Karpas-422 (cell line): ENCODE measurements around the gene FBRSL1. TPM values are rescaled to one million over a fixed set of nuclear protein-coding genes. Genes with fewer than 3 reads are reported as not detected.

Experiments
- DNase-seq: peaks from one replicate; pipeline ENCODE4 v3.0.0-alpha.2; 2015
- H2AFZ ChIP-seq: fragments of 200-600 bp; sonication (generic); 2 replicates; pipeline ENCODE4 v1.6.1; 2014; ENCODE audit warnings: antibody characterized with exemption, low read length, mixed read lengths
- H3K27ac ChIP-seq: fragments of 200-600 bp; sonication (generic); 2 replicates; pipeline ENCODE4 v1.5.1; 2014; ENCODE audit warnings: mild to moderate bottlenecking, low read length, moderate library complexity
- H3K27me3 ChIP-seq: fragments of 200-600 bp; sonication (generic); 2 replicates; pipeline ENCODE4 v1.6.1; 2014; ENCODE audit warnings: low read length, mixed read lengths
- H3K36me3 ChIP-seq: fragments of 200-600 bp; sonication (generic); 2 replicates; pipeline ENCODE4 v1.6.1; 2014; ENCODE audit warnings: low read length, mixed read lengths; ENCODE audit not compliant: insufficient read depth
- H3K4me1 ChIP-seq: fragments of 200-600 bp; sonication (generic); 2 replicates; pipeline ENCODE4 v1.6.1; 2014; ENCODE audit warnings: mild to moderate bottlenecking, low read length, mixed read lengths
- H3K4me2 ChIP-seq: fragments of 200-600 bp; sonication (generic); 2 replicates; pipeline ENCODE4 v1.6.1; 2014; ENCODE audit warnings: low read length, low read depth, mild to moderate bottlenecking; ENCODE audit not compliant: poor library complexity, severe bottlenecking
- H3K4me3 ChIP-seq: fragments of 200-600 bp; sonication (generic); 2 replicates; pipeline ENCODE4 v1.5.1; 2014; ENCODE audit warnings: mild to moderate bottlenecking, antibody characterized with exemption, low read length, mixed read lengths
- H3K79me2 ChIP-seq: fragments of 200-600 bp; sonication (generic); 2 replicates; pipeline ENCODE4 v1.6.1; 2014; ENCODE audit warnings: mild to moderate bottlenecking, low read length, mixed read lengths
- H3K9ac ChIP-seq: fragments of 200-600 bp; sonication (generic); 2 replicates; pipeline ENCODE4 v1.6.0; 2014; ENCODE audit warnings: low read length
- H3K9me2 ChIP-seq: fragments of 200-600 bp; sonication (generic), shearing (Covaris generic); replicated peaks from 2 replicates; pipeline ENCODE4 v1.6.0; 2014; ENCODE audit warnings: mild to moderate bottlenecking, low read length, moderate library complexity; ENCODE audit not compliant: insufficient read depth
- H3K9me3 ChIP-seq: fragments of 300-700, 200-600 bp; sonication (generic); 2 replicates; pipeline ENCODE4 v1.6.1; 2014; ENCODE audit warnings: low read length, mixed read lengths
- H4K20me1 ChIP-seq: fragments of 200-600 bp; sonication (generic); 2 replicates; pipeline ENCODE4 v1.6.1; 2014; ENCODE audit warnings: mild to moderate bottlenecking, antibody characterized with exemption, low read length, low read depth; ENCODE audit not compliant: insufficient read depth
- total RNA-seq: library from RNA; depleted of rRNA; stranded (reverse); fragments of >200 nt; shearing (Covaris generic); gene quantifications from 2 replicates; pipeline ENCODE4 v1.2.3, GENCODE V29; 2014; ENCODE audit warnings: low replicate concordance

The FBRSL1 gene
- total RNA-seq, 1 experiment from 2014 or later = 4.0 TPM

DNA sequence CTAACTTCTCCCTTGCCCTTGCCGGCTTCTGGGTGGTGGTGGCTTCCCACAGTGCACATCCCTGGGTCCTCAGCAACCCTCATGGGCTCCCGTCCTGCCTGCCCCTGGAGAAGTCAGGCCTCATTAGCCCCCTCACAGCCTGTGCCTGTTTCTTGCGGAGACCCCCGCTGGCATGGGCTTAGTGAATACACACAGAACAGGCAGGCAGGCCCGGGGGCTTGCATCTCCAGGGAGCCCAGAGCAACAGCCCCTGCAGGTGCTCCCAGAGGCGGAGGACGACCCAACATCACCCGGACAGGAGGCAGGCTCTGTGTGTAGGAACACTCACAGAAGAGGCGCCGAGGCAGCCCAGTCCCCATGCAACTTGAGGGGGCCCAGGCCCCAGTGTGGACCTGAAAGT is 25.1 kb upstream of the FBRSL1 start:
- H3K79me2 ChIP-seq = no peaks in the 10 kb centered on the region
- H3K9ac ChIP-seq = no peak overlapping the region
- no peak overlapping the region for H3K4me3 ChIP-seq
- no peaks in the 10 kb centered on the region for H3K27me3 ChIP-seq
- H3K4me1 ChIP-seq = peaks cover 16% of the 10 kb centered on the region
- no peak overlapping the region for H3K27ac ChIP-seq
- DNase-seq = no peak
- H4K20me1 ChIP-seq = no peaks in the 10 kb centered on the region
- no peaks in the 10 kb centered on the region for H3K36me3 ChIP-seq
- no peak overlapping the region for H3K4me2 ChIP-seq
- H3K9me2 ChIP-seq = no peaks in the 10 kb centered on the region
- peaks cover 6% of the 10 kb centered on the region; the same call in 1 of the 2 replicates for H3K9me3 ChIP-seq
- H2AFZ ChIP-seq = no peak overlapping the region

GRCh38 chr12:132465269-132466190 is 24.4 kb upstream of the FBRSL1 start:
- DNase-seq = peak; percentile 37
- no peaks in the 10 kb centered on the region for H3K27me3 ChIP-seq
- H3K4me1 ChIP-seq = peaks cover 16% of the 10 kb centered on the region

DNA sequence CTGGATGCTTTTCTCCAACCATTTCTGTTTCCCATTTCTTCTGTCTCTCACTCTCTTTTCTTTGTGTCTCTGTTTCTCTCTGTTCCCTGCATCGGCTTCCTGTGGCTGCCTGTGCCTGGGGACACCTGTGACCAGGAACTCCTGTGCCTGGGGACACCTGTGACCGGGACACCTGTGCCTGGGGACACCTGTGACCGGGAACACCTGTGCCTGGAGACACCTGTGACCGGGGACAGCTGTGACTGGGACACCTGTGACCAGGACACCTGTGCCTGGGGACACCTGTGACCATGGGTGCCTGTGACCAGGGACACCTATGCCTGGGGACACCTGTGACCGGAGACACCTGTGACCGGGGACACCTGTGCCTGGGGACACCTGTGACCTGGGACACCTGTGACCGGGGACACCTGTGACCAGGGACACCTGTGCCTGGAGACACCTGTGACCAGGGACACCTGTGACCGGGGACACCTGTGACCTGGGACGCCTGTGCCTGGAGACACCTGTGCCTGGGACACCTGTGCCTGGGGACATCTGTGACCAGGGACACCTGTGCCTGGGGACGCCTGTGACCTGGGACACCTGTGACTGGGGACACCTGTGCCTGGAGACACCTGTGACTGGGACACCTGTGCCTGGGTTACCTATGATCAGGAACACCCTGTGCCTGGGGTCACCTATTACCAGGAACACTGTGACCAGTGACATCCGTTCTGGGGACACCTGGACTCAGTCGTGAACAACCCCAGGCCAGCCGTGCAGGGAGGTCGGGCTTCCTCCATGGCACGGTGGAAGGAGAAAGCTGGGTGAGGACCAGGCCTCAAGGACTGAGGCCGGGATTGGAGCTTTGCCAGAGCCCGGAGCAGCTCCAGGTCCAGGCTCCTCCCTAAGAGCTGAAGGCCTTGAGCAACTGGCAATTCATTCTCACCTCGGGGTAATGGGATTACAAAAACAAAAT is 23.4 kb upstream of the FBRSL1 start:
- no peaks in the 10 kb centered on the region for H3K27me3 ChIP-seq
- H3K9ac ChIP-seq = no peak overlapping the region
- H3K9me2 ChIP-seq = no peaks in the 10 kb centered on the region
- no peaks in the 10 kb centered on the region for H3K36me3 ChIP-seq
- H3K27ac ChIP-seq = no peak overlapping the region
- H3K4me1 ChIP-seq = peaks cover 19% of the 10 kb centered on the region
- peaks cover 6% of the 10 kb centered on the region; the same call in 1 of the 2 replicates for H3K9me3 ChIP-seq
- H3K4me3 ChIP-seq = no peak overlapping the region
- no peak overlapping the region for H3K4me2 ChIP-seq
- no peak overlapping the region for H2AFZ ChIP-seq
- no peaks in the 10 kb centered on the region for H3K79me2 ChIP-seq
- peak; percentile 23 for DNase-seq
- no peaks in the 10 kb centered on the region for H4K20me1 ChIP-seq

More at GRCh38 chr12:132465269-132466190, 24.4 kb upstream of the FBRSL1 start:
- H2AFZ ChIP-seq = no peak overlapping the region
- no peak overlapping the region for H3K9ac ChIP-seq
- no peak overlapping the region for H3K27ac ChIP-seq
- H3K79me2 ChIP-seq = no peaks in the 10 kb centered on the region
- H4K20me1 ChIP-seq = no peaks in the 10 kb centered on the region
- no peak overlapping the region for H3K4me2 ChIP-seq
- no peaks in the 10 kb centered on the region for H3K36me3 ChIP-seq
- H3K4me3 ChIP-seq = no peak overlapping the region
- peaks cover 6% of the 10 kb centered on the region; the same call in 1 of the 2 replicates for H3K9me3 ChIP-seq
- no peaks in the 10 kb centered on the region for H3K9me2 ChIP-seq

DNA sequence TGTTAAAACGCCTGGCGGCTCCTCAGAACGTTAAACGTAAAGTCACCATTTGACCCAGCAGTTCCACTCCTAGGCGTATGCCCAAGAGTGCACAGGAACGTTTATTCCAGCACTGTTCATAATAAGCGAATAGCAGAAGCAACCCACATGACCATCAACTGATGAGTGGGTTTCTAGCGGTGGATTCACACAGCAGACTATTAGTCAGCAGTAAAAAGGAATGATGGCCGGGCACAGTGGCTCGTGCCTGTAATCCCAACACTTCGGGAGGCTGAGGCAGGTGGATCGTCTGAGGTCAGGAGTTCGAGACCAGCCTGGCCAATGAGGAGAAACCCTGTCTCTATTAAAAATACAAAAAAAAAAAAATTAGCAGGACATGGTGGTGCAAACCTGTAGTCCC is 22.4 kb upstream of the FBRSL1 start:
- Histone ChIP-seq H3K9ac (no peak overlapping the region), H3K27ac (no peak overlapping the region), H2AFZ (no peak overlapping the region), H3K9me2 (no peaks in the 10 kb centered on the region), H3K9me3 (peaks cover 6% of the 10 kb centered on the region; the same call in 1 of the 2 replicates), H3K4me3 (no peak overlapping the region), H3K4me2 (no peak overlapping the region), H3K36me3 (no peaks in the 10 kb centered on the region), H3K79me2 (no peaks in the 10 kb centered on the region), H3K27me3 (no peaks in the 10 kb centered on the region), H3K4me1 (peaks cover 19% of the 10 kb centered on the region), H4K20me1 (no peaks in the 10 kb centered on the region)
- peak; percentile 15 for DNase-seq

- DNase-seq = peak; percentile 66
- Histone ChIP-seq H3K4me3 (0 out of 2 replicates have a peak overlapping the region, but pooled peaks have one; percentile 30), H3K27me3 (no peaks in the 10 kb centered on the region), H4K20me1 (no peaks in the 10 kb centered on the region), H3K36me3 (no peaks in the 10 kb centered on the region), H3K9me3 (peaks cover 4% of the 10 kb centered on the region; the same call in 1 of the 2 replicates), H3K9ac (peak overlapping the region; percentile 55; the same call in 1 of the 2 replicates), H3K79me2 (no peaks in the 10 kb centered on the region), H2AFZ (0 out of 2 replicates have a peak overlapping the region, but pooled peaks have one; percentile 34), H3K27ac (no peak overlapping the region), H3K9me2 (no peaks in the 10 kb centered on the region), H3K4me2 (peak overlapping the region; percentile 65), H3K4me1 (peaks cover 19% of the 10 kb centered on the region)
These were observed 20.5 kb upstream of the FBRSL1 start for GRCh38 chr12:132469423-132469822.

- Histone ChIP-seq H3K4me2 (no peak overlapping the region), H3K9me2 (no peaks in the 10 kb centered on the region), H4K20me1 (no peaks in the 10 kb centered on the region), H3K27me3 (no peaks in the 10 kb centered on the region), H3K4me1 (peaks cover 19% of the 10 kb centered on the region), H3K9ac (no peak overlapping the region), H3K36me3 (no peaks in the 10 kb centered on the region), H2AFZ (no peak overlapping the region), H3K4me3 (no peak overlapping the region), H3K79me2 (no peaks in the 10 kb centered on the region), H3K9me3 (no peaks in the 10 kb centered on the region), H3K27ac (no peak overlapping the region)
- DNase-seq = no peak
These were observed 19.6 kb upstream of the FBRSL1 start for GRCh38 chr12:132470397-132470796.

DNA sequence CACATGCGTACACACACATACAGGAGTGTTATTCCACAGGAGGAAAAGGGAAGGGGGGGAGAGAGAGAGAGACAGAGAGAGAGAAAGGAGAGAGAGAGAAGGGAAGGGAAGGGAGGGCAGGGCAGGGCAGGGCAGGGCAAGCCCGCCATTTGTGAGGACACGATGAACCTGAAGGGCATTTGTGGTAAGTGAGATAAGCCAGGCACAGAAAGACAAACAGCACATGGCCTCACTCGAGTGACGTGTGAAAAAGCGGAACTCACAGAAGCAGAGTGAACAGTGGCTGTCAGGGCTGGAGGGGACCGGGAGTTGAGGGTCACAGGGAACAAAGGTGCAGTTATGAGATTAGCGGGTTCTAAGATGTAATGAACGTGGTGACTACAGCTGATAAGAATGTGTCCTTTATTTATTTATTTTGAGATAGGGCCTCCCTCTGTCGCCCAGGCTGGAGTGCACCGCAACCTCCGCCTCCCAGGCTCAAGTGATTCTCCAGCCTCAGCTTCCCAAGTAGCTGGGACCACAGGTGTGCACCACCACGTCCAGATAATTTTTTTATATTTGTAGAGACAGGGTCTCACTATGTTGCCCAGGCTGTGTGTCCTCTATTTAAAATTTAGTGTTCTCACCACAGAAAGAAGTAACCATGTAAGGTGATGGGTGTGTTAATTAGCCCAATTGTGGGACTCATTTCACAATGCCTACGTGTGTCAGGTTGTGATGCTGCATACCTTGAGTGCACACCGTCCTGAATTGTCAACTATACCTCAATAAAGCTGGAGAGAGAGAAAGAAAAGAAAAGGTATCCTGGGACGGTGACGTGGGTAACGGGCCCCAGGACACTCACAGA is 18.7 kb upstream of the FBRSL1 start:
- H3K79me2 ChIP-seq = no peaks in the 10 kb centered on the region
- H3K4me2 ChIP-seq = no peak overlapping the region
- H4K20me1 ChIP-seq = no peaks in the 10 kb centered on the region
- no peaks in the 10 kb centered on the region for H3K9me3 ChIP-seq
- no peak overlapping the region for H3K4me3 ChIP-seq
- no peaks in the 10 kb centered on the region for H3K9me2 ChIP-seq
- H3K4me1 ChIP-seq = peaks cover 19% of the 10 kb centered on the region
- no peak overlapping the region for H2AFZ ChIP-seq
- H3K27ac ChIP-seq = no peak overlapping the region
- no peaks in the 10 kb centered on the region for H3K36me3 ChIP-seq
- DNase-seq = peak; percentile 72
- no peaks in the 10 kb centered on the region for H3K27me3 ChIP-seq
- H3K9ac ChIP-seq = no peak overlapping the region
